Epithelial cell of esophagus (primary cell): ENCODE results near the gene CDYL.

Experiments used
- DNase-seq: peaks from one replicate; pipeline ENCODE4 v3.0.0; 2010; ENCODE audit warnings: low read depth
- H3K4me3 ChIP-seq: 2 replicates; pipeline ENCODE4 v1.5.1; 2011; ENCODE audit warnings: mild to moderate bottlenecking, low read length, control low read depth
- CTCF ChIP-seq: IDR thresholded peaks from 2 replicates; pipeline ENCODE4 v1.5.1; 2011; ENCODE audit warnings: low read depth, mild to moderate bottlenecking, low read length, control low read depth, inconsistent platforms; ENCODE audit not compliant: insufficient read depth; ENCODE audit errors: missing control alignments

CDYL gene

GRCh38 chr6:4983322-4983721 is 207.1 kb downstream of the CDYL start:
- no peak for DNase-seq
- no peak for TF ChIP-seq CTCF
- no peak overlapping the region for H3K4me3 ChIP-seq

- TF ChIP-seq CTCF, result no peak
- DNase-seq, result no peak
- H3K4me3 ChIP-seq, result no peak overlapping the region
These were observed 210.8 kb downstream of the CDYL start for GRCh38 chr6:4986999-4987398.

- no peak for TF ChIP-seq CTCF
- DNase-seq, result no peak
These were observed 211.2 kb downstream of the CDYL start for GRCh38 chr6:4987432-4987831.

GRCh38 chr6:4994741-4995140 is 218.5 kb downstream of the CDYL start:
- no peak for TF ChIP-seq CTCF
- DNase-seq, result no peak
- no peak overlapping the region for H3K4me3 ChIP-seq

More at GRCh38 chr6:4987432-4987831, 211.2 kb downstream of the CDYL start:
- no peak overlapping the region for H3K4me3 ChIP-seq

GRCh38 chr6:4997862-4998261 is 221.7 kb downstream of the CDYL start:
- TF ChIP-seq CTCF, result no peak
- DNase-seq, result no peak
- H3K4me3 ChIP-seq, result no peak overlapping the region

GRCh38 chr6:4999586-4999985 is 223.4 kb downstream of the CDYL start:
- no peak overlapping the region for H3K4me3 ChIP-seq
- TF ChIP-seq CTCF, result no peak
- DNase-seq, result no peak

GRCh38 chr6:5003604-5004372 is 227.6 kb downstream of the CDYL start, which contains the start of gene RPP40:
Gene RPP40, minus strand, starts transcription at chr6:5004037. Its CDS starts 35 bp downstream, at chr6:5004002.
- peak within 1 kb of the TSS; percentile 95 for H3K4me3 ChIP-seq
- TF ChIP-seq CTCF, result peak; percentile 66
- DNase-seq, result peak; percentile 98
